Breast epithelium (tissue), 3 donors: ENCODE results near the gene APOE.

ENCODE experiments used
- CTCF ChIP-seq, 3 donors: fragments of 450-650 bp; IDR thresholded peaks; one replicate each; pipeline ENCODE4 v1.5.1; 2016 to 2017; ENCODE audit warnings: antibody characterized with exemption in 3 of 3, mild to moderate bottlenecking in 3 of 3, moderate library complexity in 3 of 3
- POLR2A ChIP-seq: fragments of 450-650 bp; IDR thresholded peaks from one replicate; pipeline ENCODE4 v1.6.1; 2016; ENCODE audit warnings: antibody characterized with exemption, mild to moderate bottlenecking, moderate library complexity
- POLR2AphosphoS5 ChIP-seq, 3 donors: sonication (generic); formaldehyde crosslinking; IDR thresholded peaks; one replicate each; pipeline ENCODE4 v1.6.1; 2017; ENCODE audit warnings: antibody characterized with exemption in 3 of 3

- no peak for TF ChIP-seq POLR2A
- TF ChIP-seq CTCF (IDR thresholded peaks at IDR 0.05) = no peak
- TF ChIP-seq POLR2AphosphoS5 (IDR thresholded peaks at IDR 0.05) = no peak
These were observed 51.9 kb downstream of the APOE start for GRCh38 chr19:44957526-44957925.
